ENCODE measurements around the gene DNMBP.
A peak's percentile ranks its signal among the peaks of the same experiment; 100 is the strongest.
"Not testable (repeated sequence)": the region's sequence is repeated elsewhere in the genome, so short reads cannot be mapped to it uniquely, and the experiment has no call there.

Gene DNMBP

GRCh38 chr10:99853655-99854054 lies 156.1 kb downstream of the DNMBP start:
- no peak for DNase-seq

- no peak for DNase-seq
Observed at GRCh38 chr10:99852481-99853213, 157.1 kb downstream of the DNMBP start.

GRCh38 chr10:99851825-99852224 lies 157.9 kb downstream of the DNMBP start:
- no peak for DNase-seq

- peak; percentile 1 for DNase-seq
Observed at GRCh38 chr10:99850767-99851340, 158.9 kb downstream of the DNMBP start.

GRCh38 chr10:99850021-99850766 lies 159.6 kb downstream of the DNMBP start:
- peak; percentile 58 for DNase-seq

GRCh38 chr10:99849536-99849935 lies 160.2 kb downstream of the DNMBP start:
- peak; percentile 58 for DNase-seq

GRCh38 chr10:99849057-99849456 lies 160.7 kb downstream of the DNMBP start:
- DNase-seq: no peak

GRCh38 chr10:99845837-99846382 lies 163.8 kb downstream of the DNMBP start:
- peak; percentile 80 for DNase-seq

- no peak for DNase-seq
Observed at GRCh38 chr10:99844433-99844955, 165.3 kb downstream of the DNMBP start.

- DNase-seq: no peak
Observed at GRCh38 chr10:99843310-99843709, 166.4 kb downstream of the DNMBP start.

- DNase-seq: no peak
Observed at GRCh38 chr10:99841746-99842145, 168.0 kb downstream of the DNMBP start.

GRCh38 chr10:99840859-99841258 lies 168.9 kb downstream of the DNMBP start:
- not testable (repeated sequence) for DNase-seq

- DNase-seq: no peak
Observed at GRCh38 chr10:99836711-99837110, 173.0 kb downstream of the DNMBP start.

- no peak for DNase-seq
Observed at GRCh38 chr10:99835947-99836346, 173.8 kb downstream of the DNMBP start.

GRCh38 chr10:99834410-99834809 lies 175.3 kb downstream of the DNMBP start:
- no peak for DNase-seq

- no peak for DNase-seq
Observed at GRCh38 chr10:99832439-99832838, 177.3 kb downstream of the DNMBP start.

- DNase-seq: no peak
Observed at GRCh38 chr10:99828464-99828863, 181.3 kb downstream of the DNMBP start.

GRCh38 chr10:99827936-99828335 lies 181.8 kb downstream of the DNMBP start:
- no peak for DNase-seq

Measured in NCI-H69 (cell line).